Limb (tissue), 2 donors: Measurements from ENCODE around the gene PATL1.

Experiments used
- DNase-seq, 2 donors: peaks; one replicate each; pipeline ENCODE4 v3.0.0-alpha.2; 2016; ENCODE audit errors: extremely low spot score in 2 of 2

Gene PATL1

DNA sequence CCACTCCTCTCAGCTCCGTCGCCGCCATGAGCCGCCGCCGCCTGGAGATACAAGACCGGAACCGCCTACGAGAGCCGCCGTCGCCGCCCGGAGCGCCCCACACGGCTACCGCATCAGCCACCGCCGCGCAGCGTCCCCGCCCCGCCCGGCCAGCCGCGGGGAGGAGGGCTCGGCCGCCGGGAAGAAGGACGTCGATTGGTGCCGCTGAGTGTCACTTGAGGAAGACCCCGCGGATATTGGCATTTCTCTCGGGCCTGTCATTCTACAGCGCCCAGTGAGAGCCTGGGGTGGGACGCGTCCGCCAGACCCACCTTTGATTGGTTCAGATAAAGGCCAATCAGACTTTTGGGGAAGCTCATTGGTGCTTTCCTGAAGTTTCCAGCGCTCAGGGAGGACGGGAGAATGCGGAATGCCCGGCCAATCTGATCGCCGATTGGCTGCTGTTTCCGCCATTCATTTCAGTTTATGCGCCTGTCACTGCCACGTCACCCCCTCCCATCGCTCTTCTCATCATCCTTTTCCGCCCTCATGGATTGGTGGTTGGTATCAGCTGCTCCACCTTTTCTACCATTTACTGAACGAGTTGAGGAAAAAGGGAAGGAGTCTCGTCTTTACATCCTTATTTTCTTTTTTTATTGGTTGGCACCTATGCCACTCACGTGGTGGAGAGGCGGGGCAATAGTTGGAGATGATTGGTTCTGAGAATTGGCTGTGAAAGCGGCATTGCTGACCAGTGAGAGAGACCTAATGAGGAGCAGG lies 53.0 kb downstream of the PATL1 start, which contains the start of gene OSBP:
Gene OSBP (minus strand): TSS at position 138 of the 759 bp plus-strand sequence. CDS start 110 bp downstream, at position 28.
- peak; percentile 99 to 100 for DNase-seq

DNA sequence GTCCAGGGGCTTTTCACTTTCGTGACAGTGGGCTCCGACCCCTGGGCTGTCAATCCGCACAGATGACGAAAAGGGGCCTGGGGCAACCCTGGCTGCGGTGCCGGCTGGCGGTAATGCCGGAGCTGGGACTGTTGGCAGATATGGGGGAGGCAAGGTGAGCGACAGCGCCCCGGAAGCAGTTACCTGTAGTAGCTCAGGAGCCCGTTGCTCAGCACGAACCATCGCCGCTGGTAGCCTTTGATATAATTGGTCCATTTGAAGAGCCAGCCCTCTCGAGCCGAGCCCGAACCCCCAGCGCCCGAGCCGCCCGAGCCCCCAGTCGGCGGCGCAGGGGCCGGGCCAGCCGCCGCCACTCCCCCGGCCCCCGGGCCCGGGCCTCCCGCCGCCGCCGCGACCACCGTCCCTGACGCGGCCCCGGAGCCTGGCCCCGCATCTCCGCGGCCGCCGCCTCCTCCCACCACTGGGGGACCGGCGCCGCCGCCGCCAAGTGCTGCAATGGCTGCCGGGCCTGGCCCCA lies 53.7 kb downstream of the PATL1 start:
- DNase-seq, result no peak

DNA sequence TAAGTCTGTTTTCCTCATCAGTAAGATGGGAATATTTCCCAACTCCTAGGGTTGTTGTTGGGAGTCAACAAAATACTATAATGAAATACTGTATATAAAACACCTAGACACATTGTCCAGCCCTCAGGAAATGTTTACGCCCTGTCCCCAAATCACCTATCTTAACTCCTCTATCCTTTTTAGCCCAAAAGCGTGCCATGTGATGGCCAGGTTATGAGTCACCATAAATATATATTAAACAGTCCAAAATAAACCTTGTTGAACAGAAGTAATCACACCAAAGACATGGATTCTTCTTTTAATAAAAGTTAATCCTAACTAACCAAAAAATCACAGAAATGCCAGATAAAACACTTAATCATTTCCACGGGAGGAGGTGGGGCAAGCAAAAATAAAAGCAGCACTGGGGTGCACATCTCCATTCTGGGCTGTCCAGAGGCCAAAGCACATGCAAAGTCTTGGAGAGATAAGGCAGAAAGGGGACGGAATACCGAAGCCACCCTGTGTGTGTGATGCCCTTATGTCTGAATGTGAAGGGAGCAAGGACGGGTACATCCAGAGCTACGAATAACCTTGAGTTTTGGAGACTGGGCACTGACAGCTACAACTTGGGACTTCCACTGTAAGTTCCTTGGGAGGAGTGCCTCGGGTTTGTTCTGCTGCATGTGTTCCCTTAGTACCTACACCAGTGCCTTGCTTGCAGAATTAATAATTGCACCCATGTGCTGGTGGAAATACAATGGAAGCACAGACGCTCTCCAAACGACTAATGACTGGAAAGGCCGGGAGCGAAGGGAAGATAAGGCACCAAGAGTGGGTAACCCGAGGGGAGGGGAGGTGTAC lies 54.3 kb downstream of the PATL1 start:
- peak in 1 of 2 donors; percentile 24 for DNase-seq

DNA sequence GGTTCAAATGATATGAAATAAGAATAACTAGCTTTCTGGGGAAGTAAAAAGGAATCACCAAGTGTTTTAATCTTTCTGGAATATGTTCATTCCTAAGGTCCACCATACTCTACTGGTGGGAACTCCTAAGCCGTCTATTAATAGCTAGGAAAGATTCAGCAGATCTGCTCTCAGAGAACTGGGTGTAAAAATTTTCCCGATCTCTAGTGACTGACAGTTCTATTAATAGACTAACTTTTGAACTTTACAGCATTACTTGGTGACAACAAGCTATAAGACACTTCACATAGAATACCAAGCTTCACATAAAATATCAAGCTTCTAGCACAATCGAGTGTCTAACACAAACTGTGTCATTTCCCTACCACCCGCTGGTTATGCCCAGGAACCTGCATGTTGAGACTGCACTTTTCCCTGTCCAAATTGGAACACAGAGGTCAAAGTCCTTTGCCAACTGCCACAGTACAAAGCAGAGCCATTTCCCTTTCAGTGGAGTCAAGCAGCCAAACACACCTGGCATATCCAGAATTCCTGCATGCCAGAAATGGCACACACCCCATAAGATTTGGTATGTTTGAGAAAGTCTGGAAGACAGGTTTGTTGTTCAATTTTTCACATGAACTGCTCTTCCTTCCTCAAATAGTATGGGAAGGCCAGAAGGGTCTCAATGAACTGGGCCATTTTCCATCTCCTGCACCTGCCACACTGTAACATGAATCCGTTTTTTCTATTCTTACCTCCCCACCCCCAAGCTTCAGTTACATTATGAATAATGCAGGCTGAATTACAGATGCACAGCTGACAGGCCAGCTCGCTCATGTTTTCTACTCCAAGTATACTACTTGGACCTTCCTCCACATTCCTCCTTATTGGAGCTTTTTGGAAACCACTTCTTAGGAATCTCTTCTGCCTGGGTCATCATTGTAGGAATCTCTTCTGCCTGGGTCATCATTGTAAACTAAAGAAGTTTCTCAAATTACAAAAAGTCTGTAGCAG lies 57.0 kb downstream of the PATL1 start:
- peak; percentile 9 to 28 for DNase-seq

DNA sequence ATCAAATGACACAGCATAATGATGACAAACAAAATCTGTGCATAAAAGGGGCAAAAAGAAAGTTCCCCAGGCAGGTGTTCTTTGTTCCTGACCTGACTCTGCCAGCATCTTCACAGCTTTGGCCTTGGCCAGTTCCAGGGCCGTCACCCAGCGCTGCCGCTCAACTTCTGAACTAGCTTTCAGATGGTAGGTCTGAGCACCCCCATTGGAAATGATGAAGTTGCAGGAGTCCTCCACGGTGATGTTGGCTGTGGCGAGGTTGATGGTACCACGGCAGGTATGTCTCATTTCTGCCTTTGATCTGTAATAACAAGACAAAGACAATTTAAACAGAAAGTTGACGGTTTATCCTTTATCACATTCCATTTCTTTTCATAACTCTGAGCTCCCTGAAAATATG lies 58.5 kb downstream of the PATL1 start:
- DNase-seq, result no peak

DNA sequence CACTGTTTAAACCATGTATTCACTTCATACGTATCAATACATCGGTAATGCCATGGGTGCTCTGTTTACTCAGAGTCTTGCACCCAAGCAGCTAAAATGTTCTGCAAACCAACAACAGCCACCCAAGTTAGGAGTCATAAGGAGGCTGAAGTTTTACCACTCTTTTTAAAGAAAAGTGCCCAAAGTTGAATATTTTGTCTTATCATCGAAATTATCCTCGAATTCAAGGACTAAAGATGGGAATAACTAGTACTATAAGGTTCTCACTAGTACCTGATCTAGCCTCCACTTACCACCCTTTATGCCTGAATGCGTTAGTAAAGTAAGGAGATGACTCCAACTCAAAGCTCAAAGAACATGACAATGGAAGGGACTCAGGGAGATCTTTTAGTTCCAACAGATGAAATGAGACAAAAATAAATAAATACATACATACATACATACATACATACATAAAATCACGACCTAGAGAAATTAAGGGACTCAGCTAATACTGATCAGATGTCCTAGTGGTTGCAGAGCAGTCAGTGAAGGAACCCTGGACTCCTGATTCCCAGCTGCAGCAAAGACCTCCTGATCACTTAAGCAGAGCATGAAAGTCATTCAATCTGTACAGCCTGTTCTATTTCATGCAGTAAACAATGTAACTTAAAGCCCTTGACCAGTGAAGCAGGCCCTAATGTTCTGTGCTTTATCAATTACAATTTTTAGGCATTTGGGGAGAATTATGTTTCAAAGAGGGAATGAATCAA lies 61.0 kb downstream of the PATL1 start:
- DNase-seq, result no peak

DNA sequence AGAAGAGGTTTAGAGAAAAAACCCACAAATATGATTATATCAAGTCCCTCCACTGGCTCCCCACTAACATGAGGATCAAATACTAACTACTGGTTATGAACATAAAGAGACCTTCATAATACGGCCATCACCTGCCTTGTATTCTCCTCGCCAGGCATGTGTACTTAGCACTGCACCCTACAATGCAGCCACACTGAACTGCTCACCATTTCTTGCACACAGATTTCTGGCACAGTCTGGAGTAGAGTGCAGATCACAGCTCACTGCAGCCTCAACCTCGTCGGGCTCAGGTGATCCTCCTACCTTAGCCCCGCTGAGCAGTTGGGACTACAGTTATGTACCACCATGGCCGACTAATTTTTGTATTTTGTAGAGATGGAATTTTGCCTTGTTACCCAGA lies 66.4 kb downstream of the PATL1 start:
- no peak for DNase-seq

DNA sequence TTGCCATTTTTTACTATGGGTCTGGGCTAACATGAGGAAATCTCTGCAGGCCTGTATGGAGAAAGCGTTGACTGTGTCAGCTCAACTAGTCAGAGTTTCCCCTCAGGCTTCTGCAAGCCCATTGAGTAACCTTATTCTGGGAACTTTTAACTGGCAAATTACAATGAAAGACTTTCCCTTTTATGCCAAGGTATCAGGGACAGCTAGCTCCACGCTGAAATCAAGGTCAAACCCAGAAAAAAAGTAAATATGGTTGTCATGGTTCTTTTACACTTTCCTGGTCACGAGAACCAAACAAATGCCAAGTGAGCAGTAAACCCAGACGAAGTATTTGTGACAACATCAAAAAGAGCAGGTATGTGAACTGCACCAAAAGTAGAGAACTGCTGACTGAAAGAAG lies 67.0 kb downstream of the PATL1 start:
- DNase-seq, result no peak

DNA sequence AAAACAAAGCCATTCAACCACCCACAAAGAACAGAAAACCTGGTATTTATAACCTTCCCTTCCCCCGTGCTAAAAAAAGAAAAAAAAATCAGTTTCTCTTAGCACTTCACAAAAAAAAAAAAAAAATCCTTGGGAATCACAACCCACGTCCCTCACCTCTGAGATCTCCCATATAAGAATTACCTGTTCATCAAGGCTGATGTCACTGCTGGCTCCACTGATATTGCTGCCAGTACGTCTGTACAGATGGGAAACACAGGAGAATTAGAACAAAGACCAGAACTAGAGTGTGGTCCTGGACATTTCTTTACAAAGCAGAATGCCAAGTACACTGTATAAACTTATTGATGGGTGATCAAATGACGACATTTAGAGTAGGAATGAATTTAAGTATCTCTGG lies 68.2 kb downstream of the PATL1 start:
- DNase-seq, result no peak

DNA sequence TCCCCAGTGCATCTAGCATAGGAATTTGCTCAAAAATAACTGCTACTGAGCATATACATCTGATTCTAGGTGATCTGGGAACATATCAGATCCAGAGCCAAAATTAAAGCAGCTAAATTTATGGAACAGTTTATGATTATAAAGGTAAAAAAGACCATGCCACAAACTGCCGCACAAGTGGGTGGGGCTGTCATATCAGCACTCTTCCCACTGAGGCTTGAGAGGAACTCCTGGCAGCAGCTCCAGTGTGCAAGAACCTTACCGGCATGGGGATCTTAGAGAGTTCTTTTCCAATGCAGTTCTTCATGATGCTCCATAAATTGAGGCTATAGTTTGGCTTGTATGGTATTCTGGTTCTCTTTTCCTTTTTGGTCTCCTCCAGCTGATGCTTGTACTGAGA lies 68.6 kb downstream of the PATL1 start:
- DNase-seq, result no peak

DNA sequence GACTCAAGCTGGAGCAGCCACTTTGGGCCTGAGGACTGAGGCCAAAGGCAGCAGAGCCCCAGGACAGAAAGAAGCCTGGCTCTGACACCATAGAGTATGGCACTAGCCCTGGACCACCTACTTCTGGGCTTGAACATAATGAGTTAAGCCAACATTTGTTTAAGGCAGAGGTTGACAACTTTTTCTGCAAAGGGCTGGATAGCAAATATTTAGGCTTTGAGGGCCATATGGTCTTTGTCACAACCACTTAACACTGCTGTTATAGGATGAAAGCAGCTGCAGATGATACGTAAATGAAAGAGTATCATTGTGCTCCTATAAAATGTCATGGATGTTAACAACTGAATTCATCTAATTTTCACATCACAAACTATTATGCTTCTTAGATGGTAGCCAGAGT lies 69.9 kb downstream of the PATL1 start:
- DNase-seq, result no peak
